HG02870 (cell line): ENCODE results near the gene EBF4.

Experiments used
- ATAC-seq: cut with Tn5 transposase; IDR thresholded peaks from one replicate; pipeline ENCODE4 v1.9.1; 2021; ENCODE audit warnings: mild to moderate bottlenecking, moderate library complexity; ENCODE audit not compliant: unreplicated experiment

The EBF4 gene

DNA sequence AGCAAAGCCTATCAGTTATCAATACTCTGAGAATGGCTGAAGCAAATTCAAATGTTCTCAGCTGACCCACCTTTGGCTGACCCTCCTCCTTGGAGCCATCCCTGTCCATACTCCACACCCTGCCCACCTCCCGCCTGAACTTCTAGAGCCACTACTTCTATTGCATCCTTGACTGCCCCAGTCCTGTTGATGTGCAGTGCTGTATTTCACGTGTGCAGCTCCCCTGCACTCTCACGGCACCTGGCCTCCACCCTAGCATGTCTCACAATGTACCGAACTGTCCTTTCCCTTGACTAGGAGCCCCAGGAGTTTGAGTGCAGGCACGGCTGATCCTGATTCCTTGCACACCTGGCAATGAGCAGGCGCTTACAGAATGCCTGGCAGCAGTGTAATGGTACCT, 100.9 kb downstream of the EBF4 start:
- no peak for ATAC-seq

GRCh38 chr20:2794202-2794748, 101.7 kb downstream of the EBF4 start:
- ATAC-seq = no peak

DNA sequence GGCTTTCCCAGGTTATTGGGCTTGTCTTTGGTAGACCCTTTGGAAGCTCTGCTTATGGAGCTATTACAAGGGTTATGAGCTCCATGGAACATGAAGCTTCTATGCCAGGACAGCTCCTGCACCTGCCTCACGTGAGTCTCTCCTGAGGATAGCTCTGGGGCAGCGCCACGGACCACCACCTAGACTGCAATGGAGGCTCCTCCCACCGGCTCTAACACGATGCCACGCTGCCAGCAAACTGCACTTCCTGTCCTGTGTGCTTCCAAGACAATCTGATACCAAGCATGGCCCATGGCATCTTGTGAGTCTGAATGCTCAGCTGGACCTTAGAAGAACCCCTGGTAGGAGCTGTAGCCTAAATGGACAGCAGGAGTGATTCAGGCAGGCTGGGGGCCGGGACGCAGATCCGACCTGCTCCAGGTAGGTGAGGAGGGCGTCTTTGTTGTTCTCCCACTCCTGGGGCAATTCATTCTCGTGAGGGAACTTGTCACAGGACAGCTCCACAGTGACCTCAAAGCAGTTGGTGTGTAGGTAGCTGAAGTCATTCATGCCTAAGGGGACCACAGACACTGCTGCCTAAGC, 102.4 kb downstream of the EBF4 start:
- no peak for ATAC-seq

DNA sequence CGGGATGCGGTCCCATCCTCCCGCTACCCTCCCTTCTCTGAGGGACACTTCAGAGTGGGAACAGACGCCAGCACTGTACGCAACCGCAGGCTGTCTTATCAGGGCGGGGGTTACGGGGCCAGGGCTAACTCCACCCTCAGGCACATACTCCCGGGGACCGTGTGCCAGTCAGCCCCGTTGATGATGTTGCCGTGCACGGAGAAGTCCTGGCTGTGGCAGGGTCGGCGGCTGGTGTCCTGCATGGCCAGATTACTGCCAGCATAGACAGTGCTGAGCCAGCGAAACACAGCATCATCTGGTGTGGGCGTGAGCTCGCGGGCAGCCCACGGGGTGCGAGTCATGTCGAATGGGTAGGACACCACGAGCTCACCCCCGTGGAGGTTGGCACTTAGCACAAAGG, 102.9 kb downstream of the EBF4 start:
- no peak for ATAC-seq

- ATAC-seq = no peak
Measured at GRCh38 chr20:2796011-2796660, 103.6 kb downstream of the EBF4 start.

DNA sequence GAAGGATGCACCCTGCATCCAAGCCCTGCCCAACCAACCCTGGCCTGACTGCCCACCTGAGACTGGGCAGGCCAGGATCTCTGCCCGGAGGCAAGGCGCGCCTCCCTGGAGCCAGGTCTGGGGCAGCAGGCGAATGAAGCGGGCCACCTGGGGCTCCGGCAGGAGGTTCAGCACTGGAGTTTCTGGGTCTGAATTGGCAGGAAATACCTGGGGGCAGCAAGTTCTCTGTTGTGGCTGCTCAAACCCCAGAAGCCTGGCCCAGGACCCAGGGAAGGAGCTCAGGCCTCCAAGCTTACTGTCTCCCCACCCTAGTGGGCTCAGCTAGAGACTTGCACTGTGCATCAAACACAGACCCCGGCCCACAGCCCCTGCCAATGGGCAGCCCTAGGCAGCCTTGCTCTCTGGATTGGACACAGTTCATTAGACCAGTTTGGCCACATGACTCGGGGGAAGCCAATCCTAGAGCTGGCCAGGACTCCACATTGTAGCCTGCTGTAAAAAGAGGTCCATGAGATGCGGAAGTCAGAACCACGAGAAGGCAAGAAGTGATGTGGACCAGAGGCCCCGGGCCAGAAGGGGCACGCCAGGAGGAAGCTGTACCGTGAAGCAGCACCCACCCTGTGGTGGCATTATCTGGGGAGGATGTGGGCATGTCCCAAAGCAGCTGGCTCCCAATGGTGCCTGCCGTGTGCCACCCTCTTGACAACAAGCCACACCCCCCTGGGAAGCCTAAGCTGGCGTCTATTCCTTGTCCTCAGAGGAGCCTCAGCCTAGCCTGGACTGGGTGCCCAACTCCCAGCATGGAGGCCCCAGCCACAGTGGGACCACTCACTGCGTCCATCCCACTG, 104.8 kb downstream of the EBF4 start:
- no peak for ATAC-seq

DNA sequence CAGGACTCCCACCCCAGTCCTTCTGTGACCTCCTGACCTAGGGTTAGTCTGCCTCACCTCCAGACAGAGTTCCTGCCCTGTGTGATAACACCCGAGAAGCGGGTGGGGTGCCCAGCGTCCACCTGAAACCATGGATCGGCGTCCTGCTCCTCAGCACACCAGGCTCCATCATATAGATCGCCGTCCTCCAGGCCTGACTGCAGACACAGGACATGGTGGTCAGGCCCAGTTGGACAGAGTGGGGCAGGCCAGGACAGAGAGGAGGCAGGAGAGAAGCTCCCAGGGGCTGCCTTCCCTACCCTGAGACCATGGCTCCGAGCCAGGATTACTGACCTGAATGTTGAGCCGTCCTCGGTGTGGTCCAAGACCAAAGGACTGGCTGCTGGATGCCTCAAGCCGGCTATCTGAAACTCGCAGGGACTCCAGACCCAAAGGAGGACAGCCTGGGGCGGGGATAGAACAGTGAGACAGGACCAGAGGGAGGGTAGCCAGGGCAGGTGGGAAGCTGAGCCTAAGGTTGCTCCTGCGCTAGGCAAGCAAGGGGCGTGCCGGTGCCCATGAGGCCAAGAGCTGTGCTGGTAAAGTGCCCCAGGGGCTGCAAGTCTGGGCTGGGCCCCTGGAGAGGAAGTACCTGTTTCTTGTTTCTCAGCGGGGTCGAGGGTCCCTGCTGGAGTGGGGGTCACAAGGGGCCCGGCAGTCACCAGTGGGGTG, 105.7 kb downstream of the EBF4 start:
- no peak for ATAC-seq

DNA sequence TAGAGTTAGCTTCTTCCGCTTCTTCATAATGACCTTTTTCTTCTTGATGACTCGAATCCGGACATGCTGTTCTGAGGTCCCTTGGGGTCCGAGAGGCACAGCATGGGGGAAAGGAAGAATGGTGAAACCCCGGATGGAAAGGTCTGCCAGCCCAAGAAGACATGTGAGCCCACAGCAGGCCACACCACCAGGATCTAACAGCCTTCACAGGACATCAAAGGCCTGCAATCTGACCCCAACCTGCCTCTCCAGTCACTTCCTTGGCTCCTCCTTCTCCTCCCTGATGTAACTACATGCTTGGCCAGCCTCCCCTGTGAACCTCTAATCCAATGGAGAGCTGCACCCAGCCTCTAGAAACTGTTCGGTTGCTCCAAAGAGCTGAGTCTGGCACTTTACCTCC, 106.2 kb downstream of the EBF4 start:
- no peak for ATAC-seq

DNA sequence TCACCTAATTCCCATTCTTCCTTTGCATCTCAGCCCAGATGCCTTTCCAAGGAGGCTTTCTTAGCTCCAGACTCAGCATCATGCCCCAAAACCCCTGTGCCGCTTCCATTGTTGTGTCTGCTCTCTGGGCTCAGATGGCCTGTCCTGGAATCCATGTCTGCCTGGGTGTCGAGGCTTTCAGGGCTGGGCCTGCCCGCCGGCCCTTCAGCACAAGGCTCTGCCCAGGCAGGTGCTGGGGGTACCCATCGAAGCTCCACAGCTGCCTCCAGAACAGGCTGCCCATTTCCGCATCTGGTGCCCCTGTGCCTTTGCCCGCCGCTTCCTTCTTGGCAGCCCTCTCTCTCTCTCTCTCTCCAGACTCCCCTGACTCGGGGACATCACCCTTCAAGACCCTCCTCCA, 106.7 kb downstream of the EBF4 start:
- ATAC-seq = no peak

GRCh38 chr20:2799688-2800520, 107.3 kb downstream of the EBF4 start:
- ATAC-seq = no peak

DNA sequence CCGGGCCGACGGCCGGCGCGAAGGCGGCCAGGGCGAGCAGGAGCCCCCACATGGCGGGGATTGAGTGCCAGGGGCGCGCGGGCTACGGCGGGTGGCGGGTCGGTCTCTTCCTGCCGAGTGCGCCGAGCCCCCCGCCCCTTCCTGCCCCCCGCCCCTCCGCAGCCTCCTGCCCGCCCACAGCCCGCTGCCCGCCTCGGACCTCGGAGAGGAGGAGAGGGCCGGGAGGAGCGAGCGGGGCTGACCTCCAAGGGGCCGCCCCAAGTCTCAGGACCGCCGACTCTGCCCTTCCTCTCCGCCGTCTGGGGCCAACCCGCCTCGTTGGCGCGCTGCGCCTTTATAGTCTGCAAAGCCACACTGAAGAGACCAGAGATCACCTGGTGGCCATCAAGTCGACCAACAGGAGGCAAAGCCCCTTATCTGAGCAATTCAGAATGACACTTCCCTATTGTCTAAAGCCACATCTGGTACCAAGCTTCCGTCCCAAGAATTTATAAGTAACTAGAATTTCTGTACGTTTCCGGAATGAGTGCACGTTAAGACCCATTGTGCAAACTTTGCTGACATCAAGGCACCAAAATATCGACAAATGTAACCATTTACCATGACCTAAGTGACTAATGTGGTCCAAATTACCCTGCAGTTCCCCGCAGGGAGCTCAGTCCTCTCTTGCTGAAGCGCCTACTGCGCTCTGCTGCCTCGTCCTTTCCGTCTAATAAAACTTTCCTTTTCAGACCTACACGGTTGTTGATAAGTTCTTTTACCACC, 108.1 kb downstream of the EBF4 start, which contains the start of gene CPXM1:
TSS of gene CPXM1 (minus strand) at position 107 of the 765 bp plus-strand sequence. CDS start at position 52, 55 bp downstream.
- no peak for ATAC-seq

GRCh38 chr20:2801286-2801728, 108.7 kb downstream of the EBF4 start:
- no peak for ATAC-seq

DNA sequence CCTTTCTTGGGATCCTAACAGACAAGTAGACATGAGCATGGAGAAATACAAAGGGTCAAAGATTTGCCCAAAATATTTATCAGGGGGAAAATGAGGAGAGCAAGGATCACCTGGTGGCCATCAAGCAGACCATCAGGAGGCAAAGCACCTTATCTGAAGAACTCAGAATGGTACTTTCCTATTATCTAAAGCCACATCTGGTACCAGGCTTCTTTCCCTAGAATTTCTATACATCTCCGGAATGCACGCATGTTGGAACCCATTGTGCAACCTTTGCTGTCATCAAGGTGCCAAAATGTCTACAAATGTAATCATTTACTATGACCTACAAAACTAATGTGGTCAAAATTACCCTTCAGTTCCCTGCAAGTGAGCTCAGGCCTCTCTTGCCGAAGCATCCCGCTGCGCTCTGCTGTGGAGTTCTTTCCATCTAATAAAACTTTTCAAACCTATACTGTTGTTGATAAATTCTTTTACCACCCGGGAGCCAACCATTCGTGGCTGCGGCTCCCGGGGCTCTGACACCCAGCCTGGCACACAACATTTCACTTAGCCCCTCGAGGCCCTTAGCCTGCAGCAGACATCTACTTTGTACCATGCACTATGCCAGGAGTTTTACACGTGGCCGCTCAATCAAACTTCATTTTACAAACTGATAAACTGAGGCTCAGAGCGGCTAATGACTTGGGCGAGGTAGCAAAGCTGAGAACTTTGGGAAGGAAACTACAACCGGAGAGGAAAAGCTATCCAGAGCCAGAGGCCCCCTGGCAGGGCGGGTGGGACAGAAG, 111.7 kb downstream of the EBF4 start:
- no peak for ATAC-seq

GRCh38 chr20:2804852-2805688, 112.5 kb downstream of the EBF4 start:
- ATAC-seq = no peak

- ATAC-seq = no peak
Measured at GRCh38 chr20:2805689-2806350, 113.2 kb downstream of the EBF4 start.

DNA sequence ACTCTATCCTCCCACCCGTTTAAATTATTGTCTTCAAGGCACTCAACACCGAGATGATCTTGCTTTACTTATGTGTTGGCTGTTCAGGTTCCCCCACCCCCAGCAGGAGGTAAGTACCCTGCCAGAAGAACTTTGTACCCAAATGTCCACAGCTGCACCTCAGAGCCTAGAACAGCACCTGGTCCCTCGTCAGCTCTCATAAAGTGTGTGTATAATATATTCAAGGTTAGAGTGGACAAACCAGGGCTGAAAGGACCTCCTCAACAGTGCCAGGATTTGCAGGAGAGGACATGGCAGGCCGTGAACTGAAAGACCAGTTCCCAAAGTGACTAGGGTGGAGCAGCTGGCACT, 113.7 kb downstream of the EBF4 start:
- ATAC-seq = no peak

- no peak for ATAC-seq
Measured at GRCh38 chr20:2807019-2807418, 114.4 kb downstream of the EBF4 start.
